HFF-Myc (cell line): ENCODE measurements around the gene CLASRP.

Source experiments
- DNase-seq: peaks from one replicate; pipeline ENCODE4 v3.0.0-alpha.2; 2011; ENCODE audit warnings: low read depth; ENCODE audit errors: extremely low read depth
- H3K4me3 ChIP-seq: replicated peaks from 2 replicates; pipeline ENCODE4 v1.5.1; 2011; ENCODE audit warnings: low read depth, mild to moderate bottlenecking, control low read depth, low read length
- TF ChIP-seq, protein P1 (sequence below): IDR thresholded peaks from 2 replicates; pipeline ENCODE4 v1.5.1; 2012; ENCODE audit warnings: mild to moderate bottlenecking, low read depth, low read length, control low read depth; ENCODE audit errors: missing control alignments

Gene CLASRP

DNA sequence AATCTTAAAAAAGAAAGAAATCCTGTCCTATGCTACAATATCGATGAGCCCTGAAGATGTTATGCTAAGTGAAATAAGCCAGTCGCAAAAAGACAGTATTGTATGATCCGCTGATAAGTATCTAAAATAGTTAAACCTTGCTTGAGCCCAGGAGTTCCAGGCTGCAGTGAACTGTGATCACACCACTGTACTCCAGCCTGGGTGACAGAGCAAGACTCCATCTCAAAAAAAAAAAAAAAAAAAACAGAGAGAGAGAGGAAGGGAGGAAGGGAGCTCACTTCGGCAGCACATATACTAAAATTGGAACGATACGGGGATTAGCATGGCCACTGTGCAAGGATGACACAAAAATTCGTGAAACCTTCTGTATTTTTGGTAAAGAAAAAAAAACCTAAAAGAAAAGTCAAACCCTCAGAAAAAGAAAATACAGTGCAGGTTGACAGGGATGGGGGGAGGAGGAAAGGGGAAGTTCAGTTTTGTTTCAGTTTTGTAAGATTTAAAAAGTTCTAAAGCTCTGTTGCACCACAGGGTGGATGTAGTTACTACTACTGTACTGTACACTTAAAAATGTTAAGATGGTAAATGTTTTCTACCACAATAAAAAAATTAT, 8.4 kb downstream of the CLASRP start:
- no peak overlapping the region for H3K4me3 ChIP-seq
- DNase-seq = no peak
- TF ChIP-seq, protein P1, sequence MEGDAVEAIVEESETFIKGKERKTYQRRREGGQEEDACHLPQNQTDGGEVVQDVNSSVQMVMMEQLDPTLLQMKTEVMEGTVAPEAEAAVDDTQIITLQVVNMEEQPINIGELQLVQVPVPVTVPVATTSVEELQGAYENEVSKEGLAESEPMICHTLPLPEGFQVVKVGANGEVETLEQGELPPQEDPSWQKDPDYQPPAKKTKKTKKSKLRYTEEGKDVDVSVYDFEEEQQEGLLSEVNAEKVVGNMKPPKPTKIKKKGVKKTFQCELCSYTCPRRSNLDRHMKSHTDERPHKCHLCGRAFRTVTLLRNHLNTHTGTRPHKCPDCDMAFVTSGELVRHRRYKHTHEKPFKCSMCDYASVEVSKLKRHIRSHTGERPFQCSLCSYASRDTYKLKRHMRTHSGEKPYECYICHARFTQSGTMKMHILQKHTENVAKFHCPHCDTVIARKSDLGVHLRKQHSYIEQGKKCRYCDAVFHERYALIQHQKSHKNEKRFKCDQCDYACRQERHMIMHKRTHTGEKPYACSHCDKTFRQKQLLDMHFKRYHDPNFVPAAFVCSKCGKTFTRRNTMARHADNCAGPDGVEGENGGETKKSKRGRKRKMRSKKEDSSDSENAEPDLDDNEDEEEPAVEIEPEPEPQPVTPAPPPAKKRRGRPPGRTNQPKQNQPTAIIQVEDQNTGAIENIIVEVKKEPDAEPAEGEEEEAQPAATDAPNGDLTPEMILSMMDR = no peak

DNA sequence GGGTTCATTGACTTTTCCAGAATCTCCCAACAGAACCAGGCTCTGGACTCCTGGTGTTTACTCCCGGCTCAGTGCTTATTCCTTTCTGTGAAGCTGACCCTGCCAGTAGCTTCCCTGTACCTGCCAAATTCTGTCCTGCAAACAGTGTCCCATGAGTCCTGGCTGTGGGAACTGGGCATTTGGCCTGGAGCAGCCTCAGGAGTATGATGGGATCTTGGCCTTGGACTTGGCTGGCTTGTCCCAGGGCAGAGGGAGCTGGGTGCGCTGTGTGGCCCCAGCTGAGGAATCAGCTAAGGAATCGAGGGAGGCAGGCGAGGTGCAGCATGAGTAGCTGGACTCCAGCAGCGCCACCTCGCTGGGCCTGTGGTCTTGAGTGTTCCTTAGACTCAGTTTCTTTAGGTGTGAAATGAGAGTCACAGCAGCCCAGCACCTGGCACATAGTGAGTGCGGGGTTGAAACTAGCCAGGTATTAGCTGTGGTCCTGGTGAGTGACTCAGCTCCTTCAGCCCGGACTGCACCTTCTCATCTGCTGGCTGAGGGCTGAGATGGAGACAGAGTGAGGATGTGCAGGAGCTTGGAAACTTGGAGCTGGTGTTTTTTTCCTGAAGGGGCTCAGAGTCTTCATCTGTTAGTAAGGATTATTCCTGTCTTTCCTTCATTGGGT, 10.4 kb downstream of the CLASRP start:
- DNase-seq = no peak
- TF ChIP-seq, protein P1 = no peak
- no peak overlapping the region for H3K4me3 ChIP-seq

DNA sequence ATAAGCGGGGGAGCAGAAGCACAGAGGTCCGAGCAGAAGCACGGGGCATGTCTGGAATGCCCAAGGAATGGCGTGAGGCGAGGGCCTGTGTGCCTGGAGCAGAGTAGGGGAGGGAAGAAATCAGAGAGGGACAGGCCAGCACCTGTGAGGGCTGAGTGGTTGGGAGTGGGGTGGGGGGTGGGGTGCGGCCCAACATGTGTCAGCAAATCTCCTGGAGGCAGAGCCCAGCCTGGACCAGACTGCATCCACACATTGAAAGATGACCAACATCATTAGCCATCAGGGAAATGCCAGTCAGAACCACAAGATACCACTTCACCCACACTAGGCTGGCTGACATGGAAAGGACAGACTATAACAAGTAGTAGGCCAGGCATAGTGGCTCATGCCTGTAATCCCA, 11.2 kb downstream of the CLASRP start:
- no peak for DNase-seq
- TF ChIP-seq, protein P1 = no peak
- no peak overlapping the region for H3K4me3 ChIP-seq

DNA sequence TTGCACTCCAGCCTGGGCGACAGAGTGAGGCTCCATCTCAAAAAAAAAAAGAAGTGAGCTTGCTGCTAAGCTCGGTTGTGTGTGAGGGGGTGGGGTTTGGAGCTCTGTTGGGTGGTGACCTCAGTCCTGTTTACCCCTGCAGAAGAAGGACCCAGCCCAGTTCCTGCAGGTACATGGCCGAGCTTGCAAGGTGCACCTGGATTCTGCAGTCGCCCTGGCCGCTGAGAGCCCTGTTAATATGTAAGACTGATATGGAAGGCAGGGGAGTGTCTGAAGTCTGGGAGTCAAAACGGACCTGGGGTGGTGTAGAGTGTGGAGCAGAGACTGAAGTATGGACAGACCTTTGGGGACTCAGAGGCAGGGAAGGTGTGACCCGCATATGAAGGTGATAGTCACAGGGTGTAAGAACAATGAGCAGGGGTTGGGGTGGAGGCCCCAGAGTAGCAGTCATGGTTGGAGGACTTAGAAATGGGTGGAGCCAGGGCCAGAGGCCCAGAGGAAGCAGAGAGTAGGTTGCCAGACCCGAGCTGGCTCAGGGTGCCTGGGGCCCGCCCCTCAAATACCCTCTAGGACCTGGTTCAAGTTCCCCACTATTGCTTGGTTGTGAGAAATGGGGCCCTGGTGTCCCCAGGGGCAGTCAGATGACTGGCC, 13.2 kb downstream of the CLASRP start:
- DNase-seq = no peak
- no peak overlapping the region for H3K4me3 ChIP-seq
- TF ChIP-seq, protein P1 = no peak

DNA sequence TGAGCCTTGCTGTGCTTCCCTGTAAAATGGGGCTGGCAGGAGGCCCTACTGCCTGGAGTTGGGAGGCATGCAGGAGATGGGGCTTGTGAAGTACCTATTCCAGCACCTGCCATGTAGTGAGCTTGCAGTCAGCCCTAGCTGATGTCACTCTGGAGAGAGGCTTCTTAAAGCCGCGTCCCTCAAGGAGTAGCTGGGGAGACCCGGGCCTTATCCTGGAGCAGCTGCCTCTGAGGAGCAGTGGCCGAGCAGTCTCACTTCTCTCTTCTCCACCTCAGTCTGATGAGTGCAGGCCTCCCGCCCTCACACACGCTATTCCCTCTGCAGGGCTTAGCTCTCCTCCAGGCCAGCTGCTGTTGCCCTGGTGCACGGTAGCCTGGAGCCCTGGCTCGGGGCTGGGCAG, 18.0 kb downstream of the CLASRP start:
- no peak overlapping the region for H3K4me3 ChIP-seq
- no peak for DNase-seq
- TF ChIP-seq, protein P1 = no peak

DNA sequence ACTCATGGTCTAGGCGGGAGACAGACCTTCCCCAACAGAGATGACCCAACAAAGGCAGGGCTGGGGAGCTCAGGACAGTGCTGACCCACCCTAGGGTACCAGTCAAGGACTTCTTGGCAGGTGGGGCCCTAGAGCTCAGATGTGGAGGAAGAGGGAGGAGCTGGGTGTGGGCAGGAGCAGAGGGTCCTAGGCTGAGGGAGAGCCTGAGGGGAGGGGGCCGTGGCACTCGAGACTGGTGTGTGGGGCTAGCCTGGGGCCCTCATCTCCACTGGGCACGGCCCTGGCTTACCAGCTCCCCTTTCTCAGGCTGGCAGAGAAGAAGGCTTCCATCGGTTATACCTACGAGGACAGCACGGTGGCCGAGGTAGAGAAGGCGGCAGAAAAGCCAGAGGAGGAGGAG, 18.6 kb downstream of the CLASRP start:
- DNase-seq = no peak
- TF ChIP-seq, protein P1 = no peak
- no peak overlapping the region for H3K4me3 ChIP-seq
